Bronchial epithelial cell (primary cell): ENCODE results near the gene GEMIN5. TPM values are rescaled to one million over a fixed set of nuclear protein-coding genes. Genes with fewer than 3 reads are reported as not detected.

Source experiments
- DNase-seq: peaks from one replicate; pipeline ENCODE4 v3.0.0-alpha.2; 2010; ENCODE audit warnings: low read depth
- FAIRE-seq: peaks from 2 replicates; lab custom pipeline; 2011; peaks lifted over from hg19 to GRCh38; lab: Jason Lieb, UNC
- H3K27me3 ChIP-seq: 2 replicates; pipeline ENCODE4 v1.5.1; 2011; ENCODE audit warnings: low read length; ENCODE audit not compliant: control insufficient read depth, insufficient read depth
- H3K36me3 ChIP-seq: 2 replicates; pipeline ENCODE4 v1.5.1; 2011; ENCODE audit warnings: low read length; ENCODE audit not compliant: control insufficient read depth, insufficient read depth
- H3K4me3 ChIP-seq: 2 replicates; pipeline ENCODE4 v1.5.1; 2011; ENCODE audit warnings: mild to moderate bottlenecking, low read depth, low read length, control low read depth
- total RNA-seq: library from RNA; depleted of rRNA; stranded (reverse); fragments of >200 nt; gene quantifications from 2 replicates; pipeline ENCODE4 v1.2.1, GENCODE V29; 2014
- TF ChIP-seq, protein P1 (sequence below): IDR thresholded peaks from 2 replicates; pipeline ENCODE4 v1.5.1; 2011; ENCODE audit warnings: mild to moderate bottlenecking, moderate library complexity, low read length, control low read depth, inconsistent platforms; ENCODE audit not compliant: insufficient read depth, severe bottlenecking

GEMIN5 gene
- total RNA-seq, 1 donor from 2014 or later: 12.6 TPM

DNA sequence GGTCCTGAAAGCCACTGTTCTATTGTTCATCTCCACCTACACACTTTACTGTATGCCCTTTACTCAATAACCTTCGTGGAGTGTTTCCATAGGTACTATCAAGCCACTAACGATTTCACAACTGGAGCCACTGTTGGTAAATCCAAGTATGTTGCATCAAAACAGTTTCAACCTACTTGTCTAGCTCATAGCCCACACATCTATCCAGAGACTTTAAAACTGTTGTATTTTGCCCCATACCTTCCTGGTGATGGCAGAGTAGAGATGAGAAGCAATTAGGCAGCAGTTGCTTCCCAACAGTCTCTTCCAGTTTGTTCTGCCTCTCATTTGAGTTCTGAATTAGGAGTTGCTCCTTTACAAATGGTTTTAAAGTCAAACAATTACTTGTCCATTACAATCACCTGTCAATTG is 88.2 kb downstream of the GEMIN5 start:
- peak; percentile 43 for DNase-seq
- no peaks in the 10 kb centered on the region for H3K27me3 ChIP-seq
- H3K36me3 ChIP-seq: no peaks in the 10 kb centered on the region
- no peak overlapping the region for H3K4me3 ChIP-seq
- TF ChIP-seq, protein P1, sequence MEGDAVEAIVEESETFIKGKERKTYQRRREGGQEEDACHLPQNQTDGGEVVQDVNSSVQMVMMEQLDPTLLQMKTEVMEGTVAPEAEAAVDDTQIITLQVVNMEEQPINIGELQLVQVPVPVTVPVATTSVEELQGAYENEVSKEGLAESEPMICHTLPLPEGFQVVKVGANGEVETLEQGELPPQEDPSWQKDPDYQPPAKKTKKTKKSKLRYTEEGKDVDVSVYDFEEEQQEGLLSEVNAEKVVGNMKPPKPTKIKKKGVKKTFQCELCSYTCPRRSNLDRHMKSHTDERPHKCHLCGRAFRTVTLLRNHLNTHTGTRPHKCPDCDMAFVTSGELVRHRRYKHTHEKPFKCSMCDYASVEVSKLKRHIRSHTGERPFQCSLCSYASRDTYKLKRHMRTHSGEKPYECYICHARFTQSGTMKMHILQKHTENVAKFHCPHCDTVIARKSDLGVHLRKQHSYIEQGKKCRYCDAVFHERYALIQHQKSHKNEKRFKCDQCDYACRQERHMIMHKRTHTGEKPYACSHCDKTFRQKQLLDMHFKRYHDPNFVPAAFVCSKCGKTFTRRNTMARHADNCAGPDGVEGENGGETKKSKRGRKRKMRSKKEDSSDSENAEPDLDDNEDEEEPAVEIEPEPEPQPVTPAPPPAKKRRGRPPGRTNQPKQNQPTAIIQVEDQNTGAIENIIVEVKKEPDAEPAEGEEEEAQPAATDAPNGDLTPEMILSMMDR: no peak
- FAIRE-seq: no peak

DNA sequence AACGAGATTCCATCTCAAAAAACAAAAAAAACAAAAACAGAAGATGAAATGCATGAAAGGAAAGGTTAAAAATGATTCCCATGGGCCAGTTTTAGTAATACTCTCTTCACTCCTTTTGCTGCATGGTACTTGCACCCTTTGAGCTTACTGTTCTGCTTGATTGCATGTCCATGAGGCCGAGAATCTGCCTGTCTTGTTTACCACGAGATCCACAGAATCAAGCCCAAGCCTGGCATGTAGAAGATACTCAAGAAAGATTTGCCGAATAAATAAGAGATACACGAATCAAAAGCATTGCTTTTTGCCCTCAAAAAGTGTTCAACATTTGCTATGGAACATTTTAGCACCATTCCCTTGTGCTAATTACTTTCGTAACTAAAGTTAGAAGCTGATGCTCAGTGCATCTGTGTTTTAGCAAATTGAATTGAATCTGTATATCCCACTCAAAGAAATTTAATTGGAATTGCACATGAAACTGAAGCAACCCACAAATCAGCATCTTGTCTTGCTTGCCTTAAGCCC is 88.7 kb downstream of the GEMIN5 start:
- no peaks in the 10 kb centered on the region for H3K27me3 ChIP-seq
- FAIRE-seq: no peak
- H3K36me3 ChIP-seq: no peaks in the 10 kb centered on the region
- DNase-seq: no peak
- H3K4me3 ChIP-seq: no peak overlapping the region
- TF ChIP-seq, protein P1: no peak

DNA sequence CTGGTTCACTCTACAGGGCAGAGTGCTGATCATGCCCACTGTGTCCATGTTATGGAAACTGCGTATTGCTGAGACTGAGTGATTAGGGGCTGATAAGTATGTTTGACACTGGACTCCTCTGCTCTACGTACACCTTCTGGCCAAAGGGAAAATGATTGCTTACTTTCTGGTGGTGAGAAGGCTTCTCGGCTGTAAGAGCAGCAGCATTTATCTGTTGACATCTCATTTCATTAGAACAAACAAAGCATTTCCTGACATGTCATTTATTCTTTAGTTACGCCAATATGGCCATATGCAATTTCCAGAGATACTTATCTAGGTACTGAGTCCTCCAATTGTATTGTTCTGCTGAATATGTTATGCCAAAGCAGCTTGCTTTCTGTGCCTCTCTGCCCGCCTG is 93.2 kb downstream of the GEMIN5 start:
- TF ChIP-seq, protein P1: no peak
- FAIRE-seq: no peak
- H3K36me3 ChIP-seq: no peaks in the 10 kb centered on the region
- H3K27me3 ChIP-seq: no peaks in the 10 kb centered on the region
- H3K4me3 ChIP-seq: no peak overlapping the region
- no peak for DNase-seq

DNA sequence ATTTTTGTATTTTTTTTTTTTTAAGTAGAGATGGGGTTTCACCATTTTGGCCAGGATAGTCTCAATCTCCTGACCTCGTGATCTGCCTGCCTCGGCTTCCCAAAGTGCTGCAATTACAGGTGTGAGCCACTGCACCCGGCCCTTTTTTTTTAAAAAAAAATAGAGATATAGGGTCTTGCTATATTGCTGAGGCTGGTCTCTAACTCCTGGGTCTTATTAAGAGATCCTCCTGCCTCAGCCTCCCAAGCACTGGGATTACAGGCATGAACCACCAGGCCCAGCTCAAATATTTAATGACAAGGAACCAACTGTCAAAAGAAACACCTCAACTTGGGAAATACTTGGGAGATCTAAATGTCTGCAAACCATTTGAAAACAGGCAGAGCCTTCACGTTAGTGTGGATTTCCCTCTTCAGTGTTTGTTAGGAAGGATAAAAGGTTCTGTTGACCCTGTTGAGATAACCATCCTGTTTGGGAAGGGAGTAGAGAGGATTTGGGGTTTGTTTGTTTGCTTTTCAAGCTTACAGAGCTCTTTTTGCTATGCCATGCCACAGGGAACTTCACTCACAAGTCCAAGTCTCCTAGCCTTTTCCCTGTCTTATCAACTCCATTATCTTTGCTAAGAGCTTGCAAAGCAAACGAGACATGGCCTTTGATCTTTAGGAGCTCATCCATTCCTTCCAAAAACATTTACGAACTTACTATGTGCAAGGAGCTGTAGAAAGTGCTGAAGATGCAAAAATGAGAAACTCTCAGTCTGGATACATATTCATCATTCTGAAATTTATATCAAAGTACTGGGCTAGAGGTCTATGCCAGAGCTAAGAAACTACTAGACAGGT is 95.1 kb downstream of the GEMIN5 start:
- H3K27me3 ChIP-seq: no peaks in the 10 kb centered on the region
- no peak overlapping the region for H3K4me3 ChIP-seq
- DNase-seq: no peak
- no peaks in the 10 kb centered on the region for H3K36me3 ChIP-seq
- TF ChIP-seq, protein P1: no peak
- no peak for FAIRE-seq

DNA sequence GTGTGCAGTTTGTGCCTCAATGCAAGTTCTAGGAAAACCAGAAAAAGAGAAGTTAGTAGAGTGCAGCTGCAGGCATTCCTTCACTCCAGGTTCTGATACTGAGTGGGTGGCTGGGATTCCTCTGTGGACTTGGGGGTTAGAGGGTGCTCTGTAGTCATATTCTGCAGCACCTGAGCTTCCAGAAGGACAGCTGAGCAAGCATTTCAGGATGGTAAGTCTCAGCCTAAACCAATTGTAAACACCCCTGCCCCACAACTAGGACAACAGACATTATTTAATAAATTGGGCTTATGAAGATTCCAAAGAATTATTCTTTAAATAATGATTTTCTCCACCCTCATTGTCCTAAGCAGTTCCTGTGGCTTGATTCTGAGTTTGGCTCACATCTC is 96.7 kb downstream of the GEMIN5 start:
- TF ChIP-seq, protein P1: no peak
- Histone ChIP-seq H3K4me3 (no peak overlapping the region), H3K36me3 (no peaks in the 10 kb centered on the region), H3K27me3 (no peaks in the 10 kb centered on the region)
- no peak for FAIRE-seq
- DNase-seq: no peak
